ENCODE results near the gene ANKRD45.
A peak's percentile ranks its signal among the peaks of the same experiment; 100 is the strongest.
"Not testable (repeated sequence)": the region's sequence is repeated elsewhere in the genome, so short reads cannot be mapped to it uniquely, and the experiment has no call there.

ANKRD45 gene

GRCh38 chr1:173669491-173669941, at the start of gene ANKRD45:
TSS of gene ANKRD45 (minus strand) at chr1:173669851. CDS start at chr1:173659418, 10,433 bp downstream.
- DNase-seq (ENCODE audit: low read depth in 2 of 2) = peak in 1 of 2 donors; percentile 20

GRCh38 chr1:173717238-173717637, 47.6 kb upstream of the ANKRD45 start:
- no peak for DNase-seq (ENCODE audit: low read depth in 2 of 2)

- no peak for DNase-seq (ENCODE audit: low read depth in 2 of 2)
Observed at GRCh38 chr1:173715538-173715844, 45.8 kb upstream of the ANKRD45 start.

- peak; percentile 65 to 74 for DNase-seq (ENCODE audit: low read depth in 2 of 2)
Observed at GRCh38 chr1:173714759-173715537, 45.3 kb upstream of the ANKRD45 start, which contains the start of gene KLHL20. TSS of gene KLHL20 (plus strand) at chr1:173714981. CDS start at chr1:173716044, 1,063 bp downstream.

GRCh38 chr1:173714441-173714758, 44.7 kb upstream of the ANKRD45 start:
- DNase-seq (ENCODE audit: low read depth in 2 of 2) = no peak

- no peak for DNase-seq (ENCODE audit: low read depth in 2 of 2)
Observed at GRCh38 chr1:173708787-173709186, 39.1 kb upstream of the ANKRD45 start.

GRCh38 chr1:173705117-173705516, 35.5 kb upstream of the ANKRD45 start:
- DNase-seq (ENCODE audit: low read depth in 2 of 2) = no peak

GRCh38 chr1:173702736-173703135, 33.1 kb upstream of the ANKRD45 start:
- no peak for DNase-seq (ENCODE audit: low read depth in 2 of 2)

- not testable (repeated sequence) for DNase-seq (ENCODE audit: low read depth in 2 of 2)
Observed at GRCh38 chr1:173701299-173701698, 31.6 kb upstream of the ANKRD45 start.

GRCh38 chr1:173693238-173693637, 23.6 kb upstream of the ANKRD45 start:
- DNase-seq (ENCODE audit: low read depth in 2 of 2) = no peak

- no peak for DNase-seq (ENCODE audit: low read depth in 2 of 2)
Observed at GRCh38 chr1:173688300-173688699, 18.6 kb upstream of the ANKRD45 start.

GRCh38 chr1:173685121-173685520, 15.5 kb upstream of the ANKRD45 start:
- DNase-seq (ENCODE audit: low read depth in 2 of 2) = not testable (repeated sequence)

- not testable (repeated sequence) for DNase-seq (ENCODE audit: low read depth in 2 of 2)
Observed at GRCh38 chr1:173683838-173684237, 14.2 kb upstream of the ANKRD45 start.

GRCh38 chr1:173682184-173682583, 12.5 kb upstream of the ANKRD45 start:
- DNase-seq (ENCODE audit: low read depth in 2 of 2) = no peak

- DNase-seq (ENCODE audit: low read depth in 2 of 2) = not testable (repeated sequence)
Observed at GRCh38 chr1:173680152-173680551, 10.5 kb upstream of the ANKRD45 start.

GRCh38 chr1:173674496-173674895, 4.8 kb upstream of the ANKRD45 start:
- not testable (repeated sequence) for DNase-seq (ENCODE audit: low read depth in 2 of 2)

- no peak for DNase-seq (ENCODE audit: low read depth in 2 of 2)
Observed at GRCh38 chr1:173666646-173667045, 3.0 kb downstream of the ANKRD45 start.

- no peak for DNase-seq (ENCODE audit: low read depth in 2 of 2)
Observed at GRCh38 chr1:173663159-173663558, 6.5 kb downstream of the ANKRD45 start.

GRCh38 chr1:173661763-173662162, 7.9 kb downstream of the ANKRD45 start:
- no peak for DNase-seq (ENCODE audit: low read depth in 2 of 2)

GRCh38 chr1:173661271-173661670, 8.4 kb downstream of the ANKRD45 start:
- no peak for DNase-seq (ENCODE audit: low read depth in 2 of 2)

GRCh38 chr1:173660306-173660705, 9.3 kb downstream of the ANKRD45 start:
- no peak for DNase-seq (ENCODE audit: low read depth in 2 of 2)

GRCh38 chr1:173648880-173649605, 20.6 kb downstream of the ANKRD45 start:
- no peak for DNase-seq (ENCODE audit: low read depth in 2 of 2)

- DNase-seq (ENCODE audit: low read depth in 2 of 2) = no peak
Observed at GRCh38 chr1:173646656-173647055, 23.0 kb downstream of the ANKRD45 start.

Data from activated CD4-positive, alpha-beta T cell treated with anti-CD3 and anti-CD28 coated beads for 24 hours (primary cell).